Ovary (tissue), 9 donors: Measurements from ENCODE around the gene POLR3K. TPM values are rescaled to one million over a fixed set of nuclear protein-coding genes. Genes with fewer than 3 reads are reported as not detected.
A peak's percentile ranks its signal among the peaks of the same experiment; 100 is the strongest.

ENCODE experiments used
- DNase-seq, 5 donors: peaks; one replicate each; pipeline ENCODE4 v3.0.0-alpha.2; 2019 to 2020
- H3K27ac ChIP-seq, 2 donors: fragments of 200-600 bp; one replicate each; pipeline versions ENCODE4 v1.5.1 to v1.8.0; 2019 to 2022
- H3K27me3 ChIP-seq: fragments of 200-600 bp; one replicate; pipeline ENCODE4 v1.8.0; 2022
- H3K36me3 ChIP-seq: fragments of 200-600 bp; sonication (generic); one replicate; pipeline ENCODE4 v1.5.1; 2019
- H3K4me1 ChIP-seq: one replicate; pipeline ENCODE4 v1.8.1; 2013; ENCODE audit warnings: mild to moderate bottlenecking, moderate library complexity; ENCODE audit not compliant: insufficient read depth
- H3K4me3 ChIP-seq: fragments of 200-600 bp; sonication (generic); one replicate; pipeline ENCODE4 v1.5.1; 2017
- H3K9me3 ChIP-seq, 2 donors: fragments of 200-600 bp in 1 of 2; sonication (generic) in 1 of 2; one replicate each; pipeline versions ENCODE4 v1.5.1 to v1.8.1; 2013 to 2019; ENCODE audit warnings: mild to moderate bottlenecking in 1 of 2, moderate library complexity in 1 of 2
- EP300 ChIP-seq: sonication (generic); formaldehyde crosslinking; IDR thresholded peaks from one replicate; pipeline ENCODE4 v1.6.1; 2017; ENCODE audit warnings: antibody characterized with exemption
- POLR2A ChIP-seq: fragments of 450-650 bp; IDR thresholded peaks from one replicate; pipeline ENCODE4 v1.6.1; 2017; ENCODE audit warnings: antibody characterized with exemption, mild to moderate bottlenecking, moderate library complexity
- WGBS, 3 donors: extraction: QIAGEN DNeasy Blood & Tissue Kit in 1 of 3; methylation state at CpG; one replicate each; pipeline versions ENCODE4 v1.1.5 to v1.1.7; 2013 to 2017; 5-methylcytosine and 5-hydroxymethylcytosine counted together
- intact Hi-C, 4 donors: fragments of 100-400 bp; cut with DNase I; formaldehyde crosslinking; loops; one replicate each; pipeline versions ENCODE4 v1.11.0 to v1.15.1; 2022 to 2023
- polyA plus RNA-seq, 2 donors: library from polyadenylated mRNA; stranded (reverse); fragments of 200-250 nt in 1 of 2; fragments of 350-450 nt in 1 of 2; fragmentation: Illumina TruSeq in 1 of 2; extraction: RNeasy Lipid Tissue Mini Kit (QIAGEN cat#74804) in 1 of 2; gene quantifications; one replicate each; pipeline ENCODE4 v1.2.3, GENCODE V29; 2013 to 2014
- total RNA-seq, 7 donors: library from RNA; depleted of rRNA in 2 of 7; stranded (reverse); fragments of >200 nt in 2 of 7; fragmentation: NEBNext Ultra II Directional in 3 of 7; extraction: Animal tissue kit (Norgen Biotek cat#: 25700) in 3 of 7; gene quantifications; one replicate each; pipeline versions ENCODE4 v1.1.0 to v1.2.4, GENCODE V29; 2016 to 2023
- TF ChIP-seq, protein P1 (sequence below), 3 donors: fragments of 450-650 bp in 2 of 3; fragments of 200-600 bp in 1 of 3; IDR thresholded peaks; one replicate each; pipeline versions ENCODE4 v1.5.1 to v1.8.0; 2016 to 2022; ENCODE audit warnings: antibody characterized with exemption in 3 of 3, mild to moderate bottlenecking in 1 of 3
- donor health status: DM: no; HTN: no; CAD: no; lungs with moderate emphysema.
- donor health status: DM: no; HTN: no; CAD: no.
- donor health status: Bipolar disorder and iron deficiency.
- donor health status: DM: yes; HTN: yes; CAD: no.
- donor health status: DM: no; HTN: no; CAD: no.
- donor health status: DM: yes; HTN: yes; CAD: no.

Gene POLR3K
- total and polyA plus RNA-seq, 9 donors = 3.7 to 11.9 (median 9.9) TPM

DNA sequence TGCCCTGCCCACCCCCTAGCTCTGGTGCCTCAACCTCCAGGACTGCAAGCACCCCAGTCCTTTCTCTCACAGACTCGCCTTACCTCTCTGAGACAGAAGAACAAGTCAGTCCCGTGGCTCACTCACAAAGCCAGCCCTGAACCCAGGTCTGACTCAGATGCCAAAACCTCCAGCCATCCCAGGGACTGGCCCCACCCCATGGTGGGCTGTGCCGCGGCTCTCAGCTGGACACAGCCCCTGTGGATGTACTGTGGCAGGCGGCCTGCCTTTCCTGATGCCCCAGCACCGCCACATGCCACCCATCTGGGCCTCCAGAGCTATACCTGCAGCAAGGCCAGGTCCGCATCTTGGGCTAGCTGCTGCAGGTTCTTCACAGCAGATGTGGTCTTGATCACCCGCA lies 44.4 kb upstream of the POLR3K start:
- Histone ChIP-seq H3K27me3 (no peaks in the 10 kb centered on the region), H3K4me1 (peaks cover 19% of the 10 kb centered on the region), H3K27ac (no peak overlapping the region), H3K36me3 (no peaks in the 10 kb centered on the region), H3K9me3 (no peaks in the 10 kb centered on the region), H3K4me3 (no peak overlapping the region)
- no peak for DNase-seq
- intact Hi-C loops = loop anchor here in 3 of 4 donors (1.0 to 2.0 kb wide), 2 partner anchors 31 to 32 kb away; no protein-coding TSS in a partner anchor
- TF ChIP-seq EP300 (no peak), POLR2A (no peak)
- TF ChIP-seq, protein P1, sequence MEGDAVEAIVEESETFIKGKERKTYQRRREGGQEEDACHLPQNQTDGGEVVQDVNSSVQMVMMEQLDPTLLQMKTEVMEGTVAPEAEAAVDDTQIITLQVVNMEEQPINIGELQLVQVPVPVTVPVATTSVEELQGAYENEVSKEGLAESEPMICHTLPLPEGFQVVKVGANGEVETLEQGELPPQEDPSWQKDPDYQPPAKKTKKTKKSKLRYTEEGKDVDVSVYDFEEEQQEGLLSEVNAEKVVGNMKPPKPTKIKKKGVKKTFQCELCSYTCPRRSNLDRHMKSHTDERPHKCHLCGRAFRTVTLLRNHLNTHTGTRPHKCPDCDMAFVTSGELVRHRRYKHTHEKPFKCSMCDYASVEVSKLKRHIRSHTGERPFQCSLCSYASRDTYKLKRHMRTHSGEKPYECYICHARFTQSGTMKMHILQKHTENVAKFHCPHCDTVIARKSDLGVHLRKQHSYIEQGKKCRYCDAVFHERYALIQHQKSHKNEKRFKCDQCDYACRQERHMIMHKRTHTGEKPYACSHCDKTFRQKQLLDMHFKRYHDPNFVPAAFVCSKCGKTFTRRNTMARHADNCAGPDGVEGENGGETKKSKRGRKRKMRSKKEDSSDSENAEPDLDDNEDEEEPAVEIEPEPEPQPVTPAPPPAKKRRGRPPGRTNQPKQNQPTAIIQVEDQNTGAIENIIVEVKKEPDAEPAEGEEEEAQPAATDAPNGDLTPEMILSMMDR (IDR thresholded peaks at IDR 0.05) = no peak
- WGBS, 3 donors = 86 to 90% (median 86%) methylated on average over 8 of the region's 8 CpGs

DNA sequence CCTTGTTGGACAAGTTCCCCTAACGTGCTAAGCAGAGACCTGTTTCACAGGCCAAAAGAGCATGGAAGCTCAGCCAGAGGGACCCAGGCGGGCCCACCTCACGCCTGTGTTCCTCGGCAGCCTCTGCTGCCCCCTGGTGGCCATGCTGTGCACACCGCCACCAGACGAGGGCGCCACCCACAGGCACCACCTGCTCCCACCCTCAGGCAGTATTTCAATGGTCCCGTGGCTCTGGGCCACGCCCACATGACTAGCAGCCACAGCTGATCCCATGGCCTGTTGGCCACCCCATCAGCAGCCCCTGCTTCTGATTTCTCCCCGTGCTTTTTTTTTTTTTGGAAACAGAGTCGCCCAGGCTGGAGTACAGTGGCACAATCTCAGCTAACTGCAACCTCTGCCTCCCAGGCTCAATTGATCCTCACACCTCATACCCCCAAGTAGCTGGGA lies 43.5 kb upstream of the POLR3K start:
- Histone ChIP-seq H3K27ac (no peak overlapping the region), H3K36me3 (no peaks in the 10 kb centered on the region), H3K27me3 (no peaks in the 10 kb centered on the region), H3K4me3 (no peak overlapping the region), H3K9me3 (no peaks in the 10 kb centered on the region), H3K4me1 (peaks cover 13% of the 10 kb centered on the region)
- TF ChIP-seq POLR2A = peak; percentile 43
- TF ChIP-seq, protein P1 (IDR thresholded peaks at IDR 0.05) = peak; percentile 85 to 99 (median 98)
- no peak for TF ChIP-seq EP300
- DNase-seq = peak; percentile 77 to 91 (median 83)
- intact Hi-C loops = loop anchor here in 3 of 4 donors (1.0 to 2.0 kb wide), 2 partner anchors 30 to 31 kb away; no protein-coding TSS in a partner anchor
- 11 to 14% (median 14%) methylated on average over 11 of the region's 11 CpGs for WGBS, 3 donors

DNA sequence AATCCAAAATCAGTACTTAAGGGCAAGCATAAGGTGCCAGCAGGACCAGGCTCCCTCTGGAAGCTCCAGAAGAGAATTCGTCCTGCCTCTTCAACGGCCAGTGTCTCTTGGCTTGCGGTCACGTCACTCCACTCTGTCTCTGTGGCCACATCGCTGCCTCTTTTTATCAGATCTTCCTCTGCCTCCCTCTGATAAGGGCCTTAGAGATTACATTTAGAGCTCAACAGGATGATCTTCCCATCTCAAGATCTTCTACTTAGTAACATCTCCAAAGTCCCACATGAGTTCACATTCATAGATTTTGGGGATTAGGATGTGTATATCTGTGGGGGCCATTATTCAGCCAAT lies 41.5 kb upstream of the POLR3K start:
- Histone ChIP-seq H3K27ac (no peak overlapping the region), H3K9me3 (no peaks in the 10 kb centered on the region), H3K27me3 (no peaks in the 10 kb centered on the region), H3K4me3 (no peak overlapping the region), H3K4me1 (peaks cover 3% of the 10 kb centered on the region), H3K36me3 (no peaks in the 10 kb centered on the region)
- WGBS, 3 donors = 91 to 96% (median 93%) methylated on average over 5 of the region's 5 CpGs
- TF ChIP-seq EP300 (no peak), POLR2A (no peak)
- TF ChIP-seq, protein P1 (IDR thresholded peaks at IDR 0.05) = no peak
- DNase-seq = no peak
- intact Hi-C loops = loop anchor here in 1 of 4 donors (2.0 kb wide), 1 partner anchor 28 kb away; no protein-coding TSS in a partner anchor

DNA sequence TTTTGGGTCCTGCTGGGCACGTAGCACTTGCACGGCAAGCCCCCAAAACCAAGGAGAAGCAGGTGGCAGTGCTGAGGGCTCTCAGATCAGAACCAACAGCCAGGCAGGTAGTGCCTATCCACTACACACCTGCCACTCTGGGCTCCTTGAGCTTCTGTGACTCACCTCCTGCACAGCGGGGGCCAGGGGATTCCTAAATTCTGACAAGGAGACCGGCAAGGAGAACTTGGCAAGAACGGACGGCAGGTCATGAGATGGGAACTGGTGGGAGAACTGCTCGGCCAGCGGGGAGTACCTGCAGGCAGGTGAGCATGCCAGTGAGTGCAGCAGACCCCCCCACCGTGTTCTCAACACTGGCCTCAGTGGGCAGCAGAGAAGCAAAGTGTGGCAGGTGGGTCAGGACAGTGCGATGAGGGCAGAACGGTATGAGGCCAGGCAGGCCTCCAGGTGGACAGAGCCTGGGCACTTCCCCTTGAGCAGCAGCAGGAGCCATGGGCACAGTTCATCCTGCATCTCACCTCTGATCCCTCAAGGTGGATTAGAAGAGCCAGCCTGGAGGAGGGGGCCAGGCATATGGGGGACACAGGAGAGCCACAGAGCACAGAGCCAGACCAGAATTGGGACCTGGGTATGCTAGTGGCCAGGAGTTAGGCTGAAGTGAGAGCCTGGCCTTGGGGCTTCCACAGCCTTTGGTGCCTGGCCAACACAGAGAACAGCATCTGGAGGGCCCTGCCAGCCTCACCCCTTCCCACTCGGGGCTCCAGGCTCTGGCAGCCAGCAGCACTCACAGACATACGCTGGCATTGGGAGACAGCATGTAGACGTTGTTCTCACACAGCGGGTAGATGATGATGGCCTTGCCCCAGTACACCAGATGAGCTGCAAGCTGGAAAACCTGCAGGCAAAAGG lies 39.3 kb upstream of the POLR3K start:
- H3K36me3 ChIP-seq = no peaks in the 10 kb centered on the region
- H3K4me3 ChIP-seq = no peak overlapping the region
- H3K27ac ChIP-seq = no peak overlapping the region
- no peaks in the 10 kb centered on the region for H3K9me3 ChIP-seq
- H3K27me3 ChIP-seq = no peaks in the 10 kb centered on the region
- intact Hi-C loops = no loop called here
- peaks cover 3% of the 10 kb centered on the region for H3K4me1 ChIP-seq
- WGBS, 3 donors = 73 to 81% (median 76%) methylated on average over 15 of the region's 15 CpGs
- DNase-seq = no peak
- no peak for TF ChIP-seq EP300
- no peak for TF ChIP-seq POLR2A
- TF ChIP-seq, protein P1 (IDR thresholded peaks at IDR 0.05) = no peak
